GM21529 (cell line): ENCODE measurements around the gene RAB15.

Experiments used
- ATAC-seq: cut with Tn5 transposase; IDR thresholded peaks from one replicate; pipeline ENCODE4 v1.9.1; 2021; ENCODE audit not compliant: unreplicated experiment

RAB15 gene

GRCh38 chr14:64939817-64940190 is 32.3 kb downstream of the RAB15 start:
- ATAC-seq = no peak

DNA sequence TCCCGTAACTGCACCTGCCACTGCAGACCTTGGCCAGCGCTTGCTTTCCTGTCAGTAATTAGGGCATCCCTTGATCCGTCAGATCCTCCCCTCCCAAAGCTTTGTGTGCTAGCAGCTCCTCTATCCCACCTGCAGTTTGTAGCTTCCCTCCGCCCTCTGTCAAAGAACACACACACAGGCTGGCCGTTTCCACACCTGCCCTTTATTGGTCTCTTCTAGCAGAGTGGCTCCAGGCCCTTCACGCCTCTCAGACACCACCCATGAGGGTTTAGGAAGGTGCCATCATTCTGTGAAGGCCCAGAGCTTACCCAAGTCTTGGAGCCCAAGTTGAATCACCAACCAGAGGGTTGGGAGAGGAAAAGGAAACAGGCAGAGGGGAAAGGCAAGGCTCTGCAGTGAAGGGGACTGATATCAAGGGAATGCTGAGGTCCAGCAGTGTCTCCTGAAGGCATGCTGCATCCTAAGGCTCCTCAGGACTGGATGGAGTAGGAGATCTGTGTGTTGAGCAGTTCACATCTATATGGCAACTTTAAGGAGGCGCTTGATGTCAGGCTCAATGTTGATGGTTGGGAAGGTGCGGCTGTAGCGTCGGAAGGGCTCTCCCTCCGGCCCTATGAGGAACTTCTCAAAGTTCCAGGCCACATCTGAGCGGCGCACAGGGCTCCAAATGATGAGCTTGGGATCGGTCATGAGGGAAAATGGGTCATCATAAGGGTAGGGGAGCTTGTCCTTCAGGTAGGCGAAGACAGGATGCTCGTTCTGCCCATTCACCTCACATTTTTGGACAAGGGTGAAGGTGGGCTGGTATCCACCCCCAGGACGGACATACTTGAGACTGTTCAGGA is 32.9 kb downstream of the RAB15 start:
- ATAC-seq = no peak

DNA sequence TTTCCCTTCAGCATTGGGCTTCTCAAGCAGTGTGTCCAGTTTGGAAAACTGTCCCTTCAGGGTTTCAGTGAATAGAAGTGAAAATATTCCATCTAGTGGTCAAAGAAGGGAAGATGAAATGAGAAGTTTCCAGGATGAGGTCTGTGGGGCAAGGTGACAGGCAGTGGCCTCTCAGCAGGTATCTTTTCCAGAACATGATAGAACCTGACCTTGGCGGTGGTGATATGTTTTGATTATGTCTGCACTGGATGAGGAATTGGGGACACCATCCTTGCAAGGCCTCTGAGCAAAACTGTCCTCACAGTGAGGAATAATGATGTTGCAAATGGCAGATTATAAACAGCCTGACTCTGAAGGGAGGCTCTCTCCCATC is 34.3 kb downstream of the RAB15 start:
- no peak for ATAC-seq

DNA sequence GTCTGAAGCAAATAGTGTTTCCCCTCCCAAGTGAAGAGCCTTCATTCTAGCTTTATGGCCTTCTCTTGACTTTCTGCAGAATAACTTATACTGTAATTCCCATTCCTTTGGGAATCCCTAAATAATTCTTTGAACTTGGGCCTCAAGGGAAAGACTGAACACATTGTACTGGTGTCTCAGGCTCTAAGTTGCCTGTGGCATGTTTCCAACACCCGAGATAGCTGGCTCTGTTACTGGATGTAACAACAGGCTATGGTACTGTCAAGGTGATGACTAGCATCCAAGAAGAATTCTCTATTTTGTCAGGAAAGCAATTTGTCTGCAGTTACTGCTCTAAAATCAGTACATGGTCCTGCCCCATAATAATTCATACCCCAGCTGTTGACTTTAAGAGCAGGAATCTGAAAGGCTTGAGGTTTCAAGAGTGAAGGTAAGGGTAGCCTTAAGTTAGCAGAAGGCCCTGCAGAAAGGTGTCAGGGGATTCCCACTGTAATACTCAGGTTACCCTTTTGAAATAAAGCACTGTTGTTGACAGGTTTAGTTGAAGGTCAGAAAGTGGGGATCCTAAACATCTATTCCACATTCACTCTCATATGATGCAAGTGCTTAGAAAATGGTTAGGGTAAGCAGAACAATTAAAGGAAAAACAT is 34.8 kb downstream of the RAB15 start:
- ATAC-seq = no peak

DNA sequence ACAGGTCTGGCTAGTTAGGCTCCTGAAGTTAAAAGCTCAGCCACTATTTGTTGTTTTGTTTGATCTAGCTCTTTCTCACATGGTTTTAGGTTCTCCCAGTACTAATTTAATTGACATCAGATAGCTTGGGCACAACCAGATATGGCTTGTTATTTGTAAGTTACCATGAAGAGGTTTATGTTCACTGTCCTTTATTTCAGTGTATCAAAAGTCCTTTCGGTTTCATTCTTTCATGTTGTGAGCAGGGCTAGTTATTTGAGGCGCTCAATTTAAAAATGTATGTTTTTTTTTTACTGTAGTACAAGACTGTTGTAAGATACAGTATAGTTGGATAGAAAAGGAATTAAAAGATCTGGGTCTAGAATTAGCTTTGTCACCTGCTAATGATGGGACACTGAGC is 36.6 kb downstream of the RAB15 start:
- ATAC-seq = no peak

GRCh38 chr14:64934338-64934929 is 37.7 kb downstream of the RAB15 start:
- ATAC-seq = no peak

GRCh38 chr14:64932231-64932630 is 39.9 kb downstream of the RAB15 start:
- ATAC-seq = no peak

DNA sequence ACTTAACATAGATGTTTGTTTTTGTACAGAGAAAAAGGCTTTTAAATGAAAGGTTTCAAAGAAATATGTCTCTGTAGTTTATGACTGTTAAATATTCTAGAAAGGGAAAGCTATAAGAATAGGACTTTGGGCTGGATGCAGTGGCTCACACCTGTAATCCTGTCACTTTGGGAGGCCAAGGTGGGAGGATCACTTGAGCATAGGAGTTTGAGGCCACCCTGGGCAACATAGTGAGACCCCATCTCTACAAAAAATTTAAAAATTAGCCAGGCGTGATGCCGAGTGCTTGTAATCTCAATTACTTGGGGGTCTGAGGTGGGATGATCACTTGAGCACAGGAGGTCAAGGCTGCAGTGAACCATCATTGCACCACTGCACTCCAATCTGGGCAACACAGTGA is 41.0 kb downstream of the RAB15 start:
- ATAC-seq = no peak

GRCh38 chr14:64930085-64930843 is 41.9 kb downstream of the RAB15 start:
- ATAC-seq = no peak

DNA sequence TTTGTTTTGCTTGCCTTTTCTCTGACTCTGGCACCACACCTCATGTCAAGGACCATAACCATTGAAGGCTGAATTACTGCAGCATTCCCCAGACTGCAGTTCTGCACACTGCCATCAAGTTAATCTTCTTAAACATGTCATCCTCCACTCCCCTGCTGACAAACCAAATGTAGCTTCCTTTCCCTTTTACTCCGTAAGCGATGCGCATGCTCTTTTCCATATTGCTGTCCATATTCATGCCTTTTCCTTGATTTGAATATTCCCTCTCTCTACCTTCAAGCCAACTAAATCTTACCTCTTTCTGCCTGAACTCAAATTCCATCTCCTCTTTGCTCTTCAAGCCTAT is 43.1 kb downstream of the RAB15 start:
- no peak for ATAC-seq

- peak; percentile 89 for ATAC-seq
Measured at GRCh38 chr14:64928239-64929013, 43.7 kb downstream of the RAB15 start.

GRCh38 chr14:64927031-64927430 is 45.1 kb downstream of the RAB15 start:
- no peak for ATAC-seq

DNA sequence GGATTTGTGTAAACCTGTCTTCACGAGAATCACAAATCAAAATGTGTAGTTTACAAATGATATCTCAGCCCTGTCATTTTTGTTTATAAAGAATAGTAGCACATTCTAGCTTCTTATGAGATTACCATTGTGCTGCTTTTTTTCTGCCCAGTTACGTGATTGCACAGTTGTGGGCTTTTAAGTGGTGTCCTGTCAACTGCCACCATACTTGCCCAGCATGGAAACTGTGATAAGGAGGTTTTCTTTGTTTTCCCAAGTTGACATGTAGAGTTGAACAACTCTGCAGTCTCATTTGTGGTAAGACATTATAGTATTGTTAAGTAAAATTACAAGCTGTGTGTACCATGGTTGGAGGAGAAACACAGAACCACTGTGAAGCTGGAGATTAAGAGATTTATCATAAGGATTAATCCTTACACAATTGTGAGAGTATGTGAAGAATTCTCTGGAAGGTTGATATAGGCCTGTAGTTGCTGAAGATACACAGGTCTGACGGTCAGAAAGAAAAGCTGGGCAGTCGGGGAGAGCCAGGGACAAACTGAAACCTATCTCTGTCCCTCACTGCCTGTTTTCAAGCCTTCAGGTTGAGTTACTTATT is 45.6 kb downstream of the RAB15 start:
- ATAC-seq = no peak

- ATAC-seq = no peak
Measured at GRCh38 chr14:64923015-64923414, 49.1 kb downstream of the RAB15 start.

- no peak for ATAC-seq
Measured at GRCh38 chr14:64920465-64920864, 51.7 kb downstream of the RAB15 start.

- ATAC-seq = no peak
Measured at GRCh38 chr14:64919618-64920017, 52.5 kb downstream of the RAB15 start.

GRCh38 chr14:64919215-64919614 is 52.9 kb downstream of the RAB15 start:
- ATAC-seq = no peak

GRCh38 chr14:64918216-64918615 is 53.9 kb downstream of the RAB15 start:
- no peak for ATAC-seq

DNA sequence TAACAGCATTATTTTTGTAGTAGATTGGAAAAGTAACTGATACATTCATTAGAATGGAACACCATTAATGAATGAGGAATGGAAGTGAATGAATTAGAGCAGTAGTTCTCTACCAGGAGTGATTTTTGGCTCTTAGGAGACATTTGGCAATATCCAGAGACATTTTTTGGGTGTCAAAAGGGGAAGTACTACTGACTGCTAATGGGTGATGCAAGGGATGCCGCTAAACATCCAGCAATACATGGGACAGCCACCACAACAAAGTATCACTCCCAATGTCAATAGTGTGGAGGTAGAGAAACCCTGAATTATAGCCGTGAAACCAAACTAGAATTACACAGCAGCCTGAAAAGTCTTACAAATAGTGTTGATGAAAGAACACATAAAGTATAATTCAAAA is 56.3 kb downstream of the RAB15 start:
- ATAC-seq = no peak

DNA sequence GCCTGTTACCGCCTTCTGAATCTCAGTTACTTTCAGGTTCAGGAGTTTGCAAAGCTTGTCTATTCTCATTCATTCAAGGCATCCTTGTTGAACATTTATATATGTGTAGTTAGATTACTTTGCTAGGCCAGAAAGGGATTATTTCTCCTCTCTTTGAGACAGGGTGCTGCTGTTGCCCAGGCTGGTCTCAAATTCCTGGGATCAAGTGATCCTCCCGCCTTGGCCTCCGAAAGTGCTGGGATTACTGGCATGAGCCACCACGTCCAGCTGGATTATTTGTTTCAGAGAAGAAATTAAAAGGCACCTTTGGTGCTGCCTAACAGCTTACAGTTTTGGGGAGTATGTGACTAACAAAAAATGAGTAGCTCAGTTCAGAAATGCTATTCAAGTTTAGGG is 57.1 kb downstream of the RAB15 start:
- no peak for ATAC-seq
